ENCODE results near the gene ZDHHC20.

The ZDHHC20 gene

GRCh38 chr13:21359855-21360254, 99.2 kb downstream of the ZDHHC20 start:
- Histone ChIP-seq H4K20me1 (ENCODE audit: insufficient read depth, low read length) (no peaks in the 10 kb centered on the region), H3K27me3 (replicated peaks; ENCODE audit: insufficient read depth, low read length) (no peaks in the 10 kb centered on the region), H3K9me2 (replicated peaks; ENCODE audit: insufficient read depth, low read length) (no peaks in the 10 kb centered on the region), H2AFZ (ENCODE audit: low read length) (no peak overlapping the region), H3K9ac (ENCODE audit: low read length) (no peak overlapping the region), H3K36me3 (replicated peaks; ENCODE audit: insufficient read depth, low read length) (no peaks in the 10 kb centered on the region), H3K79me2 (ENCODE audit: low read length) (no peaks in the 10 kb centered on the region), H3F3A (ENCODE audit: insufficient read depth, low read length) (no peaks in the 10 kb centered on the region), H3K27ac (ENCODE audit: low read length) (no peak overlapping the region), H3K4me2 (ENCODE audit: low read depth, low read length) (no peak overlapping the region), H3K4me3 (ENCODE audit: low read length) (no peak overlapping the region), H3K4me1 (ENCODE audit: low read length) (no peaks in the 10 kb centered on the region), H3K9me3 (replicated peaks; ENCODE audit: insufficient read depth, low read length) (no peaks in the 10 kb centered on the region)
- no peak for TF ChIP-seq CTCF (IDR thresholded peaks at IDR 0.05; ENCODE audit: low read length)
- TF ChIP-seq EZH2 (optimal IDR thresholded peaks at IDR 0.05; ENCODE audit: low read depth, low read length): no peak
- TF ChIP-seq EZH2phosphoT487 (IDR thresholded peaks at IDR 0.05; ENCODE audit: low read length): no peak
- DNase-seq: no peak

- Histone ChIP-seq H3K9me2 (replicated peaks; ENCODE audit: insufficient read depth, low read length) (no peaks in the 10 kb centered on the region), H2AFZ (ENCODE audit: low read length) (no peak overlapping the region), H3K4me1 (ENCODE audit: low read length) (no peaks in the 10 kb centered on the region), H3K4me3 (ENCODE audit: low read length) (no peak overlapping the region), H4K20me1 (ENCODE audit: insufficient read depth, low read length) (no peaks in the 10 kb centered on the region), H3K27ac (ENCODE audit: low read length) (no peak overlapping the region), H3K36me3 (replicated peaks; ENCODE audit: insufficient read depth, low read length) (no peaks in the 10 kb centered on the region), H3F3A (ENCODE audit: insufficient read depth, low read length) (no peaks in the 10 kb centered on the region), H3K4me2 (ENCODE audit: low read depth, low read length) (no peak overlapping the region), H3K9ac (ENCODE audit: low read length) (no peak overlapping the region), H3K27me3 (replicated peaks; ENCODE audit: insufficient read depth, low read length) (no peaks in the 10 kb centered on the region), H3K9me3 (replicated peaks; ENCODE audit: insufficient read depth, low read length) (no peaks in the 10 kb centered on the region), H3K79me2 (ENCODE audit: low read length) (no peaks in the 10 kb centered on the region)
- DNase-seq: no peak
- TF ChIP-seq EZH2phosphoT487 (IDR thresholded peaks at IDR 0.05; ENCODE audit: low read length): no peak
- no peak for TF ChIP-seq CTCF (IDR thresholded peaks at IDR 0.05; ENCODE audit: low read length)
- TF ChIP-seq EZH2 (optimal IDR thresholded peaks at IDR 0.05; ENCODE audit: low read depth, low read length): no peak
These were observed 103.8 kb downstream of the ZDHHC20 start for GRCh38 chr13:21355304-21355703.

- no peaks in the 10 kb centered on the region for H3K27me3 ChIP-seq (replicated peaks; ENCODE audit: insufficient read depth, low read length)
- no peak for TF ChIP-seq EZH2 (optimal IDR thresholded peaks at IDR 0.05; ENCODE audit: low read depth, low read length)
- no peak for TF ChIP-seq EZH2phosphoT487 (IDR thresholded peaks at IDR 0.05; ENCODE audit: low read length)
- no peak for TF ChIP-seq CTCF (IDR thresholded peaks at IDR 0.05; ENCODE audit: low read length)
- H3K9ac ChIP-seq (ENCODE audit: low read length): no peak overlapping the region
- no peaks in the 10 kb centered on the region for H3K36me3 ChIP-seq (replicated peaks; ENCODE audit: insufficient read depth, low read length)
- DNase-seq: no peak
- H3K9me2 ChIP-seq (replicated peaks; ENCODE audit: insufficient read depth, low read length): no peaks in the 10 kb centered on the region
- no peak overlapping the region for H3K27ac ChIP-seq (ENCODE audit: low read length)
- H3F3A ChIP-seq (ENCODE audit: insufficient read depth, low read length): no peaks in the 10 kb centered on the region
- no peaks in the 10 kb centered on the region for H3K4me1 ChIP-seq (ENCODE audit: low read length)
- no peaks in the 10 kb centered on the region for H3K9me3 ChIP-seq (replicated peaks; ENCODE audit: insufficient read depth, low read length)
- no peak overlapping the region for H2AFZ ChIP-seq (ENCODE audit: low read length)
- H3K4me3 ChIP-seq (ENCODE audit: low read length): no peak overlapping the region
- H4K20me1 ChIP-seq (ENCODE audit: insufficient read depth, low read length): no peaks in the 10 kb centered on the region
- no peaks in the 10 kb centered on the region for H3K79me2 ChIP-seq (ENCODE audit: low read length)
- H3K4me2 ChIP-seq (ENCODE audit: low read depth, low read length): no peak overlapping the region
These were observed 104.4 kb downstream of the ZDHHC20 start for GRCh38 chr13:21354721-21355120.
